Midbrain (tissue), 1 donor: Measurements from ENCODE around the gene FGF6.
A peak's percentile ranks its signal among the peaks of the same experiment; 100 is the strongest.

Experiments
- DNase-seq: peaks from one replicate; lab custom pipeline; 2025; lab: John Stamatoyannopoulos, UW

The FGF6 gene

GRCh38 chr12:4447151-4447550 lies 1.5 kb upstream of the FGF6 start:
- no peak for DNase-seq

- DNase-seq, result no peak
These were observed 720 bp upstream of the FGF6 start for GRCh38 chr12:4446335-4446734.

DNA sequence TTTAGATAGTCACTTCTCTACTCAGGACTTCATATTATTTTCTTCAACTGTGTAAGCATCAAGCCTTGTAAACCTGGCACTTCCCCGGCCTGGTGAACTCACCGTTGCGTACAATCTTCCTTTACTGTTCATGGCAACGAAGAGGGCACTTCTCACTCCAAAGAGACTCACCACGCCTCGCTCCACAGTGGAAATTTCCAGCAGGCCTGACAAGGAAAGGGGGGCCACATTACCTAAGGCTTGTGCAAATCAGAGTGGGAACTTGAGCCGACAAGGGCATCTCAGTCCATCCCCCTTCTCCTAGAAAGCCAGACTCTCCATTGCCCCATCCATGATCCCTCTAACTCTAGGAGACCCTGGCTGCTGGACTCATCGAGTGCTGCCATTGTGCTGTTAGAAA lies 1.6 kb downstream of the FGF6 start:
- DNase-seq, result no peak

DNA sequence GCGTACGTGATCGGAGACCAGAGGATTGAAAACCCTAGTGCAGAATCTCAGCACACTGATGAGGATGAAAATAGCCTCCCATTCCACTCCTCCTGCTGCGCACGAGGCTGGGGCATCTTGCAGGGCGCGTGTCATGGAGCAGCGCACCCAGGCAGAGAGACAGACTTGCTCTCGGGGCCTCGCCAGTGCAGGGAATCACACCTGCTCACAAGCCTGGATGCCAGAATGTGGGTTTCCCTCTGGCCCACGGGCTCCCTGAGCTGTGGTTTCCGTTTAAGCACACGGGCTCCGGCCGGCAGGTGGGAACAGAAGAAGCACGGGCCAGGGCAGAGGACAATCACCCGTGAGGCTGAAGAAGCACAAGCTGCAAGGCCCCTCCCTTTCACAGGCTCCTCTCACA lies 2.0 kb downstream of the FGF6 start:
- DNase-seq, result no peak

DNA sequence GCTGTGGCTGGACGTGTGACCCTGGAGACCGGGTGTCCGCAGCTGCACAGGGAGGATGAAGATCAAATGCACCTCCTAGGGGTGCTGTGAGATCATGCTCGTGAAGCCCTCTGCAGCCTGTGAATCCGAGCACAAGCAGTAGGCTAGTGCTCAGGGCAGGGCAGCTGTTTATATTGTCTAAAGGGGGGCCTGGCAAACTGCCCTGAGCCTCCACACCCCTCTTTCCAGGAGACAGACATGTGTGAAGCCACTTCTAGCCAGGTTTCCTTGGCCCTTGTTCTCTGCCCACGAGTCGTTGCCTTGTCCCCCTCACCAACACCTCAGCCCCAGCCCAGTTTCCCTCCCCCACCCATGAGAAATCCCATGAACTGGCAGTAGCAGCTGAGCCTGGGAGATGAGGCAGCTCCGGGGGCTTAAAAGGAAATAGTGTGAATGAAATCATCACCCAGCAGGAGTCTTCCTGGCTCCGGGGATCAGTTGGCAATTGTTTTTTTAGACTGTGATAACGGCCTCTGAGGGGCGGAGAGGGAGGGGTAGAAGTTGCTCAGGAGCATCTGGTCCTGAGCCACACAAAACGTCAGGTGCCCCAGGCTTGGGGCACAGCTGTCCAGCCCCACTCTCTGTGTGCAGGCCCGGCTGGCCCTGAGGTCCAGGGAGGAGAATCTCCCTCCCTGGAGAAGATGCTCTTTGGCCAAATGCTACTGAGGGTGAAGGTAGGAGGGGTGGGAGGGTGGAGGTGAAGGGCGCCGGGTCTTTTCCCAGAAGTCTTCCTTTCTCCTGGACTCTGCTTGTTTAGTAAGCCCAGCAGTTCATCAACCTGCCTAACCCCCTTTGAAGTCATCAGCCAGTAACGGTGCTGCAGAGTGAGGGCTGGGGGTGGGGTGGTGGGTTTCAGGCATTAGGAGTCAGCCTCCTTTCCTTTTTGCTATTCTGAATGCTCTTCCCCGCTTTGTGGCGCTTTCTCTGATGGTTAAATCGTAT lies 4.0 kb downstream of the FGF6 start:
- DNase-seq, result no peak

DNA sequence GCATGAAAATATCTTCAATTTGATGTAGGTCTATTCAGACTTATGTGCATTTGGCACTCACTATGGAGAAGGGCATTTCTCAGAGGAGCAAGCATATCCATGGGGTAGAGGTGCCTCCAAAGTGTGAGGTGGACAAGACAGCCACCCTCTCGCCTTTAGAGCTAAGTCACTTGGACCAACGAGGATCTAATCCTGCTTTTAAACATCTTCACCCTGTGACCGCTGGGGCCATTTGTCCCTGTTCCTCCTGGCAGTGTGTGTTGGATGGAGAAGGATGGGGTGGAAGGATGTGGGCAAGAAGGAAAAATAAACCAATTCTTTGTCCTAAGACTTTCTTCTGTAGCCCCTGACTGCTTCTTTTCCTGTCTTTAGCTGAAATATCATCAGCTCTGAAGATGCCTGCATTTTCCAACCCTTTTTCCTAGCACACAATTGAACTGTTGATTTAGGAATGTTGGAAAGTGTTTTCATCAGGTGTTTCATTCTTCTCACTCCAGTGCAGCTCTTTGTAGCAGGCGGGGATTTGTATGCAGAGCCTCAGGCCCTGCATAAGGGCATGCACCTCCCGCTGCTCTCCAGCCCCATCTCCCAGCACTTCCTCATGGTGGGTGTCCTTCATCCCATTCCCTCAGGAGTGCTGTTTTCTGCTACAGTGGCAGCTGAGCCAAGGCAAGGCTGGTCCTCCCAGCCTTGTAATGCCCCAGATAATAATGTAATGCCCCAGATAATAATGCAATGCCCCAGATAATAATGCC lies 5.3 kb downstream of the FGF6 start:
- no peak for DNase-seq

- DNase-seq, result no peak
These were observed 5.9 kb downstream of the FGF6 start for GRCh38 chr12:4439736-4440135.

DNA sequence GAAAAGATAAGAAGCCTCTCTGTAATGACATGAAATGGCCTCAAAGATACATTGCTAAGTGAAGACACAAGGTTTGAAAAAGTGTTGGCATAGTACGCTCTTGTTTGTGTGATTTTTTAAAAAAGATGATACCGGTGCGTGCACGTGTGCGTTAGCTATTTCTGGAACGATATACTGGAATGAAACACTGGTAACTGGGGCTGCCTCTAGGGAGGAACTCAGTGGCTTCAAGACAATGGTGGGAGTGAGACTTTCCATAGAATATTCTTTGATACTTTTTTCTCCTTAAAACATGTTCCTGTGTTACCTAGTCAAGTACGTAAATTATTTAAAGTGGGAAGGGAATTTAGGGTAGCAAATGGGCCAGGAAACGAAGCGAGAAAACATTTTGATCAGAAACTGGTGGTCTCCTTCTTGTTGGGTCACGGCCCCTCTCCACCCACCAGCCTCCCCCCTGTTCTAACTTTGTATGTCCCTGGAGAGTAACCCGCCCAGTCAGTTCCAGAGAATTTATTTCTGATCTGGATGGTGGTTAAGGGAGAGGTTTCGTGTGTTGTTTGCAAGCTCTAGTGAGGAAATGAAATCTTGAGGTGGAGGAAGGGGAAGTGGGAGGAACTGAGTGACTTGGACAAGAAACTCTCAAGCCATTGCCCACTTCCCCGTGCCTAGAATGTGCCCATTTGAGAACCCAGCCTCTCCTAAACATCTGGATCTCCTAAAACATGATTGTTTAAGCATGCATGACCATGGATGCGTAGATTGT lies 6.6 kb downstream of the FGF6 start:
- no peak for DNase-seq

DNA sequence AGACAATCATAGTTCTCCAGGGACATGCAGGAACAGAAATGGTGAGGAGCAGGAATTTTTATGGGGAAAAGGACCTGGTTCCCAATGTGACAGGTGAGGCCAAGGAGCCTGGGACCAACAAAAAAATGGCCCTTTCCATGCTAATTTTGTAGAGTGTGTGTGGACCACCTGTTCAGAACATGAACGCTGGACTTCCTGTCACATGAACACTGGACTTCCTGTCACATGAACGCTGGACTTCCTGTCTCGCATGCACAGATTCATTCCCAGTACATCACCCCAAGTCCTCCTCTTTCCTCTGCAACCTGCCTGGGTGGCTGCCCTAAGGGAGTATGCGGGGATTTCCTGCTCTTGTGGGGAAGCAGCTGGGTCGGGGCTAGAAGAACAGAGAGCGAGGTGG lies 10.1 kb downstream of the FGF6 start:
- DNase-seq, result no peak

GRCh38 chr12:4434706-4435425 lies 10.7 kb downstream of the FGF6 start:
- DNase-seq, result no peak

DNA sequence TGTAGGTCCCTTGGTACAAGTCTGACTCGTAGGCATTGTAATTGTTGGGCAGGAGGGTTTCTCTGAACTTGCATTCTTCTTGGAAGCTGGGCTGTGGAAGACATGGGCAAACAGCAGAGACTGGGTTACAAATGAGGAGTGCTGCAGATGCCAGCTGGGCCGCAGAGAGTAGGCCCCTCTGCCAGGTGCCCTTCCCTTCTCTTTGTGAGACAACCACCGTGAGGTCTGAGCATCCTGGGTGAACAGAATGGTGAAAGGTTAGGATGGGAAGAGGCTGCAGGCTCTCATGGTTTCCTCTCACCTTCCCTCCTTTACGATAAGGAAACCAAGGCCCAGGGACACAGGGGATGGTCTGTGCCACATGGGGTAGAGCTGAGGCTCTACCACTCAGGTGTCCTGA lies 11.3 kb downstream of the FGF6 start:
- DNase-seq, result no peak

DNA sequence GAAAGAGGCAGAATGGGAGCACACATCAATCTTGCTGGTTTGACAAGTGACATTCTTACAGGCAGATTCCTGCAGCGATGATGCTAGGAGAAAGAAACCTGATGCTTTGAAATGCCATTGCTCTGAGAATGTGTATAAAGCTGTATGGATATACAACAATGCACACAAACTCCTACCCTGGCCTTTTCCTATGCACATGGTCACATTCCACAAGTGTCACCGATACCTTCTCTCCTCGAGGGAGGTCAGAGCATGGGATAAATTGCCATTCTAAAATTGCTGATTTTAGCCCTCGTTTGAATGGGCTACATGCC lies 11.9 kb downstream of the FGF6 start:
- DNase-seq, result no peak

- DNase-seq, result no peak
These were observed 12.5 kb downstream of the FGF6 start for GRCh38 chr12:4432878-4433744.

- DNase-seq, result no peak
These were observed 13.7 kb downstream of the FGF6 start for GRCh38 chr12:4431866-4432265.

DNA sequence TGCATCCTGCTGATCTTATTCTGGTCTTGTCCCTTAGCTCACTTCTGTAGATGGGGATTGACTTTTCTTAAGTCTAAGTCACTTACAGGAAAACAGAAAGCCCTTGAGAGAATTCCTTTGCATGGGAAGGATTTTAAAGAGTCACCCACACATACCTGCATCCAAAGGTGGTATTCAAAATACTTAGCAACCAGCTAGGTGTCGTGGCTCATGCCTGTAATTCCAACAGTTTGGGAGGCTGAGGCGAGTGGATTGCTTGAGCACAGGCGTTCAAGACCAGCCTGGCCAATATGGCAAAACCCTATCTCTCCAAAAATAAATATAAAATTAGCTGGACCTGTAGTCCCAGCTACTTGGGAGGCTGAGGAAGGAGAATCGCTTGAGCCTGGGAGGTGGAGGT lies 14.2 kb downstream of the FGF6 start:
- DNase-seq, result no peak

DNA sequence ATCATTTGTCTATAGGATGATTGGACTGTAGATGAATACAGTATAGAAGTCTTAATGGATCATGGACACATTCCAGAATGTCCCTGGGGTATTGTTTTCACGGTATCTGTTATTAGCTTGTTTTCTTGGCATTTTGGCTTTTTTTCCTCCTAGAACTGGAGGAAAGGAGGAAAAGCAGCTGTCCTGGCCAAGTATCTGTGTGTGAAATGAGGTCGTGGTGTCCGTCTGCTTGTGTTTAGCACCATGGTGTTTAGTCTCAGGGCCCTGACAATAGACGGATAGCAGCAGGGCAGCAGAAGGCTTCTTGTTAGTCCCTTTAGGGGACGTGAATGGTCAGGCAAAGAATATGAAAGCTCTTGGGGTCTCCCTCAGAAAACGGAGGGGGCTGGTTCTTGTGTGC lies 21.2 kb downstream of the FGF6 start:
- DNase-seq, result no peak

- DNase-seq, result no peak
These were observed 22.0 kb downstream of the FGF6 start for GRCh38 chr12:4423528-4424195.

DNA sequence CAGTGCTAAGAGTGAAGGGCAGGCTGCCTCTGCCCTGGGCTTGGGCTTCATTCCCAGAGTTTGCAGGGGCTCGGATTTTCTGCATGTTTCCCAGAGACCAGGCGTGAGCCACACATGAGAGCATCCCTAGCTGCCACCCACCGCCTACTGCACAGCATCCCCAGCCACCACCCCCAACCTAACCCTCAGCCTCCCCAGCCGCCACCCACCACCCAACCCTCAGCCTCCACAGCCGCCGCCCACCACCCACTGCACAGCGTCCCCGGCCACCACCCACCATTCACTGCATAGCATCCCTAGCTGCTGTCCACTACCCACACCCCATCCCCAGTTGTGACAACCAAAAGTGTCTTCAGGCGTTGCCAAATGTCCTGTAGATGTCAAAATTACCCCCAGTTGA lies 22.6 kb downstream of the FGF6 start:
- no peak for DNase-seq

- peak; percentile 34 for DNase-seq
These were observed 24.0 kb downstream of the FGF6 start for GRCh38 chr12:4421590-4422031.

GRCh38 chr12:4420138-4420670 lies 25.4 kb downstream of the FGF6 start:
- DNase-seq, result no peak
